Measurements from ENCODE around the gene SPECC1.
A peak's percentile ranks its signal among the peaks of the same experiment; 100 is the strongest.
"Not testable (repeated sequence)": the region's sequence is repeated elsewhere in the genome, so short reads cannot be mapped to it uniquely, and the experiment has no call there.

The SPECC1 gene

DNA sequence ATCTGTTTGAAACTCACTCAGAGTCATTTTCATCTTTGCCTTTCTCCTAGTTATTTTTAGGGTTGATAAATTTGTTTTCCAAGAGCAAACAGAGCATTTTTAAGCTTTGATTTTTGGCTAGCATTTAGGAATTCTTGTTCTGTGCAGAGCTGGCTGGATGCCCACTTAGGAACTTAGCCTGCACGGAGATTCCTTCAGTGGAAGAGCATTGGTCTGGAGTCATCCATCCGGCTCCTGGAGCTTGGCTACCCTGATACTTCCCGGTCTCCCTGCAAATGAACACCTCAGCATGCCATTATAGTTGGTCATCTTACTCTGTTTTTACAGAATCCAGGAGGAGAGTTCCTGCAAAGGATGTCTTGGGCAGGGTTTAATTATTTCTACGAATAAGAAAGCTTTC is 57.1 kb downstream of the SPECC1 start:
- intact Hi-C loops (cut with DNase I): no loop called here
- peak in 6 of 10 donors; percentile 23 to 90 (median 47) for DNase-seq

DNA sequence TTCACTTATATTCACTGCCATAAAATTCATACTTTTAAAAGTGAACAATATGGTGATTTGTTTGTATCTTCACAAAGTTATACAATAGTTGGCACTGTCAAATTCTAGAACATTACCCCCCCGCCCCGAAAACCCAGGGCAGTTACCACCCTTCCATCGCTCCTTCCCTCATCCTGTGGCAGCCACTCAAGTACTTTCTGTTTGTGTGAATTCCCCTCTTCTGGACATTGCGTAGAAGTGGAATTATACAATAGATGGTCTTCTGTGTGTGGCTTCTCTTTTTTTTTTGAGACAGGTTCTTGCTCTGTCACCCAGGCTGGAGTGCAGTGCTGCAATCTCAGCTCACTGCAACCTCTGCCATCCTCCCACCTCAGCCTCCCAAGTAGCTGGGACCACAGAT is 58.6 kb downstream of the SPECC1 start:
- no peak for DNase-seq
- intact Hi-C loops (cut with DNase I): no loop called here

DNA sequence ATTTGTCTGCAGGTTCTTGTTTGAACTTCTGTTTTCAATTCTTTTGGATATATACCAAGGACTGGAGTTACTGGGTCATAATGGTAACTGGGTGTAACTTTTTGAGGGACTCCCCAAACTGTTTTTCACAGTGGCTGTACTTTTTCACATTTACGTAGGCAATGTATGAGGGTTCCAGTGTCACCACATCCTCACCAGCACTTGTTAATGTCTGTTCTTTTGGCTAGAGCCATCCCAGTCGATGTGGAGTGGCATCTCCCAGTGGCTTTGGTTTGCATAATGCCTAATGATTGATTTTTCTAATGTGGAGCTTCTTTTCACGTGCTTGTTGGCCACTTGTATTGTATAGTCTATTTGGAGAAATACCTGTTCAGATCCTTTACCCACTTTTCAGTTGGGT is 59.3 kb downstream of the SPECC1 start:
- DNase-seq: no peak
- intact Hi-C loops (cut with DNase I): no loop called here

DNA sequence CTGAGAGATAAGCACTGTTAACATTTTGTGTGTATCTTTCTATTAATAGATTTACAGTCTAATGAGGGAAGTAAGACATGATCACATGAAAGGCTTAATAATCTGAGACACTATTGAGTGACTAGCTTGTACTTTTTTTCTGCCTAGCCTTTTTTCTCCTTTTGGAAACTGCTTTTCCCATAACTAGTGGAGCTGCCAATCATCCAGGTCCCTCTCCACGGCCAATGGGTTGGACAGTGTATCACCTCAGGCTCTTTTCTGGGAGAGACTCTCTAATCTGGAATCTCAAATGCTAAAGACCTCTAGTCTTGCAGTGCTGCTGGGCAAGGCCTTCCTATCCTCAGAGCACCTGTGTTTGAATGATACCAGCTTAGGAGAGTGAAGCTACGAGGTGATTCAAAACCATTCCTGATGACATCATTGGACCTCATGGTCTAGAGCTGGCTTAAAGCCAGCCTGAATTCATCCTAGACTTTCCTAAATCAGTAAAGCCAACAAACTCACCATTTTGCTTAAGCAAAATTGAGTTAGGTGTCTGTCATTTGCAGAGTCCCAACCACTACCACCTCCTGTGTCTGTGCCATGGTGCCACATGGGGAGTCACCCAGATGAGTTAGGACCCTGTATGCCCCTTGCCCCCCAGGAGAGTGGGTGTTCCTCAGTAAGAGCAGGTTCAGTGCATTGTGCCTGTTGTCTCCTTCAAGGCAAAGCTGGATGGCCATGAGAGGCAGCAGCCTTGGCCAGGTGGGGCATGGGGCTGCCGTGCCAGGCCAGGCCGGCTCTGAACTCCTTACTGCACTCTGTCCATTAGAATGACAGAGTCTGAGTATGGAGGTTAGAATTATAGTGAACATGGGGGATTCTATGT is 62.9 kb downstream of the SPECC1 start:
- intact Hi-C loops (cut with DNase I): no loop called here
- no peak for DNase-seq

DNA sequence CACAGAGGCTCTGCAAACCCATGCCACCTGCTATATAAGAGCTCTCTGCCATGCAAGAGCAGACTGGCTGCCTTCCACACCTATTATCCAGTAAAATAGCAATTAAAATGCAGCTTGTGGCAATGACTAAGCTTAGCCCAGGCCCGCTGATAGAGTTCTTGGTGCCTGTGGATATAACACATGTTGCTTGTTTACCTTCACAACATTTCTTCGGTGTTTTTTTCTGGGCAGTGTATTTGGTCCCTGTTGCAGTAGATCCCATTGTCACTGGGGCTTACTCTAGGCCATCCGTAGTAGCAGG is 63.5 kb downstream of the SPECC1 start:
- intact Hi-C loops (cut with DNase I): no loop called here
- no peak for DNase-seq

DNA sequence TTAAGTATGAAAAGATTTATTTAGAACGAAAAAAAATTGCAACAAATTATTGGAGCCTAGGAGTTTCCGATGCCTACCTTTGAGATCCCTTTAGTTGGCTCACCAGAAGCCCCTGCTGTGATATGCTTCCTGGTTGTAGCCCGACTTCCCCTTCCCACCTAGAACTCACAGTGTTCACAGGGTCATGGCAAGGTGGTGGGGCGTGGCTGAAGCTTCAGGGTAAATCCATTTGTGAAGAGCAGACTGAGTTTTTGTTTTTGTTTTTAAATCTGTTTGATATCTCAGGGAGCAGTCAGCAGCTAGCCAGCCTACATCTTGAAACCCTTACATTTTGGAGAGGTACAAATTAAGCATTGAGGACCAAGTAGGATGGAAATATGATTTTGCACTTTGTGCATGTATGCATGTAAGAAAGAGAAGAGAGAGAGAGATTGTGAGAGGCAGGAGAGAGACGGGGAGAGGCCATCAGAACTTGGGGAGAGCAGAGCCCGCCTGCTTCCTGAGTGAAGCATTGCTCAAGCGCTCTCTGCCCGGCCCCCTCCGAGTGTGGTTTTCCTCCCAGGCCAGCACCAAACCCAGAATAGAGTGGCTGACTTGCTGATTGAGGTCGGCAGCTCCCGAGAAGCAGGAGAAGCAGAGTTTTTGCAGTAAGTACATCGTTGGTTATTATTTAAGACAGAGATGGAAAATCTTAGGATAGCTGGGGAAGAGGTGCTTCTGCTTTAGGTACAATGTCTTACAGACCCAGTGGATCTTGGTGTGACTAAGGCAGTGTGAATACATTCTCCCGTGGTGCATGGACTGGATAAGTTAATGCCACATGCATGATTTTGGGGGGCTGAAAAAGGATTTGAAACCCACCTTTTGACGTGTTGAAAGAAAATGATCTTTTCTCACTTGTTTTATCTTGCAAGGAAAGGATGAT is 64.2 kb downstream of the SPECC1 start:
- DNase-seq: peak; percentile 29 to 95 (median 68)
- intact Hi-C loops (cut with DNase I): no loop called here

DNA sequence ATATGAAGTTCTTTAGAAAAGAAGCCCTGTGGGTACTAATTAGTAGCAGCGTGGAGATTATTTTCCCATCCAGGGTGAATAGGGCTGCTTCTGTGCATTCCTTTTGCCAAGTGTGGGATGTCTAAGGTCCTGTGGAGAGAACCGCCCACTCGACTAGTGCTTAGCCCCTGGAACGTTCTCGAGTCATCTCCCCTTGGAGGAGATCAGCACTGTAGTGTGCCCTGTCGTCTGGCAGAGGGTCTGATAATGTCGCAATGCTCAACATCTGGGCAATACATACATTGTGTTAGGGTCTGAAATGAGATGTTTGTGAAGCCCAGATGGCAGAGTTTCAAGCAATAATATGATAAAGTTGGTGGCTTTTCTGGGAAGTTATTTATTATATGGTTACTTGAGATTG is 64.8 kb downstream of the SPECC1 start:
- intact Hi-C loops (cut with DNase I): no loop called here
- no peak for DNase-seq

DNA sequence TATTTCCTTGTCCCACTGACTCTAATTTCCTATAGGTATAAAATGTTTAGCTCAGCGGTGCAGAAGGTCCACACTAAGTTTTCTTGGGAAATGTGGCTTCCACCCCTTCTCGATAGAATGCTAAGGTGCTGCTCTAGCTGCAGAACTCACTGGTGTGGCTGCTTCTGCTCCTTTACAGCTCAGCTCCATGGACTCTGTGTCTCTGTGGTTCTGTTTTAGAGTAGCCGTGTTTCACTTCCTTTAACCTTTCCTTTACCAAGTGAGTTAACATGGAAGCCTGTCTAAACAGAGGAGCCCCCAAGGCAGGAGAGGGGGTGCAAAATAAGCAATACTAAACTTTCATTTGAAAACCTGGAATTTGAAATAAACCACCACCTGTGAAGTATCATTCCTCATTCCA is 65.3 kb downstream of the SPECC1 start:
- intact Hi-C loops (cut with DNase I): no loop called here
- DNase-seq: no peak

DNA sequence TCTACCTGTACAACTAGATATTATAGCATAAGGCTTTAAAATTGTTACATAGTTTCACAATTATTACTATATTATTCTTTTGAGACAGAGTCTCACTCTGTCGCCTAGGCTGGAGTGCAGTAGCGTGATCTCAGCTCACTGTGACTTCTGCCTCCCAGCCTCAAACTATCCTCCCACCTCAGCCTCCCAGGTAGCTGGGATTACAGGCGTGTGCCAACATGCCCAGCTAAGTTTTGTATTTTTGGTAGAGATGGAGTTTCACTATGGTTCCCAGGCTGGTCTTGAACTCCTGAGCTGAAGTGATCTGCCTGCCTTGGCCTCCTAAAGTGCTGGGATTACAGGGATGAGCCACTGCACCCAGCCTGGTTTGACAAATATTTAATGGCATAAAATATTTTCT is 67.0 kb downstream of the SPECC1 start:
- intact Hi-C loops (cut with DNase I); DNase-seq: not testable (repeated sequence)

DNA sequence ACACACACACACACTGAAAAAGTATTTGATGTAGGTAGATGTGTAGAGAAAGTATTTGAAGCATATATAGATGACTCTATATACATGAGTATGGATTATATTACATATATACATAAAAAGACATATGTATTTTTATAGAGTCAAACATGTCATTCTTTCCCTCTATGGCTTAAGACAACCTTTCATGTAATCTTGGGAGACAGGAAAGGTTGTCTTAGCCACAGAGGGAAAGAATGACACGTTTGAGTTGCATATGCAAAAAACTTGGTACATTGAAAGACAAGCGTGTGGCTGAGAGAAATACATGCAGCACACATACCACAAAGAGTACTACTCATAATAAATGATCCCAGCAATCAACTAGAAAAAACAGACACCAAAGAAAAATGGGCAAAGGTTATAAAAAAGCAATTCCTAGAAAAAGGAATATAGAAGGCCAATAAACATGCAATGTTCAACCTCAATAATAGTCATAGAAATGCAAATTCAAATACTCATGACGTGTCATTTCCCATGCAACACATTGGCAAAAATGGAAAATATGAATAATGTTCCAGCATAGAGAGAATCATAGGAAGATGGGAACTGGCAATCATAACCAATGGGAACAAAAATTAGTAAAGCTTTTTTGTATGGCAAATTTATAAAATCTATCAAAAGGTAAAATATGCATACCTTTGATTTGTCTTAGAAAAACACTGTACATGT is 69.0 kb downstream of the SPECC1 start:
- intact Hi-C loops (cut with DNase I): no loop called here
- DNase-seq: no peak

DNA sequence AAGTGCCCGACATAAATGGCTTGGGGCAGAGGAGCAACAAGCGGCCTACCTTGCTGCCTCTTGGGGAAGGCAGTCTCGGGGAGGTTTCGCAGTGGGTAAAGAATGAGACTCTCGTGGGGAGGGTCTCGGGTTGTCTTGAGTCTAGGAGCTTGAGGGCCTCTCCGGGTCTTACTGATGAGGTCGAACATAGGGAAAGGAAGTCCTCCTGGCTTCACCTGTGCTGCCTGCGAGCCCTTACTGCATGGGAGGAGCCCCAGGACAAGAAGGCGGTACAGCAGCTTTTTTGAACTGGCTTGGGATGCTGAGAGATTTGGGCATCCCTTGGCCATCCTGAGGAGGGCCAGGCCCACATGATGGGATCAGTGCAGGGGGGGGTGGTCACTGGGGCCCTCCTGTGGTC is 71.4 kb downstream of the SPECC1 start:
- intact Hi-C loops (cut with DNase I): no loop called here

DNA sequence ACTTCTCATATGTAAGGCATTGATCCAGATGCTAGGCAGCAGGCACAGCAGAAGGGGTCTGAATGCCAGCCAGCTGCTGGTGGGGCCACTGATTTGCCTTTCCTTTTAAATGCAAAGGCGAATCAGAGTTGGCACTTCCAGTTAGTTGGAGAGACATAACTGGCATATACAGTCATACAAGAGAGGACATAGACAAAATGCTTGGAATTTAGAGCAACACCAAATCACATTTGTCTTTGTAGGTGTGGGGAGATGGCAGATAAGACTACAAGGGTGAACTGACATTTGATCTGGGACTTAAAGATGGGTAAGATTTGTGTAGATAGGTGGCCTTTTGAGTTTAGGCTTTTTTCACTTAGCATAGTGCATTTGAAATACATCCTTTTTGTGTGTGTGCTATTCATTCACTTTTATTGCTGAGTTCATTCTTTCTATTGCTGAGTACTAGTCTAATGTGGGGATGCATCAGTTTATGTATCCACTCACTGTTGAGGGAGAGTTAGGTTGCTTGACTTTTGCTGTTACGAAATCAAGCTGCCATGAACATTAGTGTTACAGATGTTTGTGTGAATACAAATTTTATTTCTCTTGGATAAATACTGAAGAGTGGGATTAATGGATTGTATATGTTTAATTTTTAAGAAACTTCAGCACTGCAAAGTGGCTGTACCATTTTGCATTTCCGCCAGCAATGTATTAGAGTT is 74.1 kb downstream of the SPECC1 start:
- intact Hi-C loops (cut with DNase I): no loop called here
- no peak for DNase-seq

More for the DNA sequence above, 71.4 kb downstream of the SPECC1 start:
- DNase-seq: no peak

DNA sequence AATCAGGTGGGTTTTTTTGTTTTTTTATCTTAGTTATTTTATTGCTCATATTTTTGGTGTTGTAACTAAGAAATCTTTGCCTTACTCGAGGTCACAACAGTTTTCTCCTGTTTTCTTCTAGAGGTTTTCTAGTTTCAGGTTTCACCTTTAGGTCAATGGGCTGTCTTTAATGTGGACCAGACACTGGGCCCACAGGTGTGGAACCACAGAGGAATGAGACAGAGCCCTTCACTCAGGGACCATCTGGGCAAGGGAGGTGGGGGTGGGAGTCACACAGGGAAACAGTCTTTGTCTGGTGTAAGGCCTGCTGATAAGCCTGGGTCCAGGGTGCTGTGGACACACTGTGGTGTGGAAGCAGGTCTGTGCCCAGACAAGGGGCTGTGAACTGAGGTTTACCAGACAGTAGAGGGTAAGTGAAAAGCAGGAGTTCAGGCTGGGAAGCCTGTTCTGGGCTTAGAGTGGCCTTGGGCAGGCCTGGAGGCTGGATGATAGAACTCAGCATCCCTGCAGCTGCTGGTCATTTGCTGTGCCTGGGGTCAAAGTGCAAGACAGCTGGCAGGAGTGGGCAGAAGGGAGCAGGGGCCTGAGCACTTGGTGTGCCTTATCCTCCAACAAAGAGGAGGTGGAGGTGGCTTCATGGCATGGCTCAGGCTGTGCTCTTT is 75.6 kb downstream of the SPECC1 start:
- intact Hi-C loops (cut with DNase I): no loop called here
- no peak for DNase-seq

DNA sequence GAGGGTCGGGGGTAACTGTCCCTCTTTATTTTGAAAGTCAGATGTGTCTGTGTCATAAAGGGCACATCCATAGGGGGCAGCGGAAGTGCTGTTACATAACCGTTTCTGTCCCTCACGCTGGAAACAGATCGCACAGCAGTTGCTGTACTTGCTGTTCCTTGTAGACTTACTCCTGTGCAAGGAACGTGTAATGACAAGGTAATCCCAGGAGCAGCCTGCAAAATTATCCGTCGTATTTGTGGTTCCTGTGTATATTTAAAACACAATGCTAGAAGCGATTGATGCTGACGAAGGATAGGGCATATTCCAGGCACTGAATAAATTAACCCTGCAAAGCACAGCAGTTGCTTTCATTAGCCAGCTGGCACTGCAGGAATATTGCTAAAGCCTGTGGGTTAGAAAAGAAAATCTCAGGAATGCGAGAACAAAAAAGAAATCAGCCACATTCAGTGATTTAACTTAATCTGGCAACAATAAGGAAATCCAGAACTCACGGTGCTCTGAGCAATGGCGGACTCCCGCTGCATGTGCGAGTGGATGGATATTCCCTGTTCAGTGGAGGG is 76.2 kb downstream of the SPECC1 start:
- intact Hi-C loops (cut with DNase I): no loop called here
- DNase-seq: no peak

DNA sequence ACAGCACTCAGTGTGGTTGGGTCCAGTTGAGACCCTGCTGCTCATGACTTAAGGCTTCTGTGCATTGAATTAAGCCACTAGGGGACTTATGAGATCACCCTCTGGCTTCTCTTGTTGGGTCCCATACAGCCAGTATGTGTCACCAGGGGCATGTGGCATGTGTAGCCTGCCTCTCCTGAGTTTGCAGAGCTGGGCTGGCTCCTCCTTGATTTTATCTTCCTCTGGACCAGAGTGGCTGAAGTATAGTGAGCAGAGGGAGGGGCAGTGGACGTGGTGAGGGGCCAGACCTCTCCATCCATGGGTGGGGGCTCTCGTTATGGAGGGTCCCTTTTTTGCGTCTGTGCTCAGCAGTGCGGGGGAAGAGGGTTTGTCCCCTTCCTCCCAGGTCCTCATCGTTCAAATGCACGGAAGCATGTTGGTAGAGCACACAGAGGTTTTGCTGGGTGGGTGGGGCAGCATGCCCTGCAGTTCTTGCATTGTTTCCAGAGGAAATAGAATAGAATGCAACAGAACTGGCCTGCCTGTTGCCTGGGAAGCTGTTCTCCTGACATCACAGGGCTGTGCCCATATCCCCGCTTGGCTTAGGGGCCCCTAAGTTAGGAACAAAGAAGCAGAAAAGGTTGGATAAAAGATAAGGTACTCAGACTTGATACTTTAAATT is 77.4 kb downstream of the SPECC1 start:
- no peak for DNase-seq
- intact Hi-C loops (cut with DNase I): no loop called here

DNA sequence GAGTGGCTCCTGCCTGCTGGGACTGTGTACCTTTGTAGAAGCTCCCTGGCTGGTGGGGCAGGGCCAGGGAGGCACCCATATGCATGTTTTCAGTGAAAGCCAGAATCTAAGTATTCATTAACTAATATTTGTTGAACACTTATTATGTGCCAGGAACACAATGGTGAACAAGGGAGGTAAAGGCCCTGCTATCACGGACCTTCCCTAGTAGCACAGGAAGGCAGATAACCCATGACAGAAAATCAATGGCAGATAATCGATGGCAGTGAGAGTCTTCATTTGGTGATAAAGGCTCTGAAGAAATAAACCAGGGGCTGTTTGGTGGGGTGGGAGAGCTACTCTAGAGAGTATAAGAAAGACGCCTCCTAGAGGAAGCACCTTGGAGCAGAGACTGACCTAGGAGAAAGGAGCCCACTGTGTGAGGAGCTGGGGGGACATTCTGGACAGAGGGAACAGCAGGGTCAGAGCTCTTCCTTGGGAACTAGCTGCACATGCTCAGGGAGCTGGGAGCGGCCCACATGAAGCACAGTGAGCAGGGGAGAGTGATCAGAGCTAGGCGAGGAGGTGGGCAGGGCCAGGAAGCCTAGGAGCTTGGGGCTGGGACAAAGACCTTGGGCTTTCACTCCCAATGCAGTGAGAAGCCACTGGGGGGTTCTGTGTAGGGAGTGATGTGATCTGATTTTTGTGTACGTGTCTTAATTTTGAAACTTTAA is 78.5 kb downstream of the SPECC1 start:
- intact Hi-C loops (cut with DNase I): no loop called here
- DNase-seq: no peak

DNA sequence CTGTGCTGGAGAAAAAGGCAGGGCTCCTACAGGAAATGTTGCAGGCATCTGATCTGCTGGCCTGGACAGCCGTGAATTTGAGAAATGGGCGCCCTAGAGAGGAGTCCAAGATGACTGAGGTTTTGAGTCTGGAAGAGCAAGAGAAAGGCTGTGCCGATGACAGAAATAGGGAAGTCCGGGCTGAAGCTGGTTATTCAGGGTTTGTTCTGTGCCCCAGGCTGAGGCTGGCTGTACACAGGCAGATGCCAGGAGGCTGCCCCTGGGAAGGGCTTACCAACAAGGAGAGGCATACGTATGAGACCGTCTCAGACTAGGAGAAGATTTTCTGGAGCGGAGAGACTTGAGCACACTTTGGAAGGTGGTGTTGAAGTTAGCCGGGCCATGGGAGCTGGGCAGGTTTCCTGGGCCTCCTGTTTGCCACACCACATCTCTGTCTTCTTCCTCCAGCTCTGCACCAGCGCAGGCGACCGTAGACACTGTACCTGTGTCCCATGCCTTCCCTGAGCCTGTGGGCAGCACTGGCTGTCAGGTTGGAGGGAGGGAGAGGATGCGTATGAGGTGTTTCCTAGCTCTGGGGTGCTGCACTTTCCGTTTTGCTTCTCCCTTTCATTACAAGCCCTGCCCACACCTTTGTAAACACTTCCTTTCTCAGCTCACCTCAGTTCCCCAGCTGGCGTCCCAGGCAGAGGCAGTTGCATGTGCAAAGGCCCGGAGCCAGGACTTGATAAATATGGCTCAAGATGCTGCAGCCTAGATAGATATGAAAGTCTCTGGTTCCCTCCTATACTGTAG is 80.8 kb downstream of the SPECC1 start:
- intact Hi-C loops (cut with DNase I): no loop called here
- no peak for DNase-seq
